Measurements from ENCODE around the gene ARMH3. TPM values are rescaled to one million over a fixed set of nuclear protein-coding genes. Genes with fewer than 3 reads are reported as not detected.

ARMH3 gene
- total and polyA plus RNA-seq, 3 donors from 2014 or later = 20.2 to 23.7 (median 21.6) TPM

DNA sequence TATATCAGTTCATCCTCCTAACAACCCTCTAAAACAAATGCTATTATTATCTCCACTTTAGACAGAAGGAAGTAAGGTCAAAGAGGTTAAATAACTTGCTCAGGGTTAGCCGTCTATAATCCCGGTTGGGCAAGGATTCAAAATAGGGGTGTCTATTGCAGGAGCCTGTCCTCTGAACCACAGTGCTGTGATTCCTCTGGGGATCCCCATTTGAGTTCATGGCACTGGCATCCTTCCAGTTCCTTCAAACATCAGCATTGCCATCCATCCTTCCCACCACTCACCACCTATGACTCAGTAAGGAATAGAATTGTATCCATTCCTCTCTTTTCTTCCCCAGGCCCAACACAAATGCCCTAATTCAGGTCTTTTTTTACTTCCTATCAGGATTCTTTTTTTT is 34.8 kb upstream of the ARMH3 start:
- no peaks in the 10 kb centered on the region for H3K36me3 ChIP-seq (ENCODE audit: low read depth, missing control alignments)
- H3K27ac ChIP-seq = no peak overlapping the region
- no peak for DNase-seq
- no peaks in the 10 kb centered on the region for H3K9me3 ChIP-seq
- no peaks in the 10 kb centered on the region for H3K4me1 ChIP-seq
- WGBS, 2 donors = 74 to 87% methylated on average over 2 of the region's 2 CpGs
- intact Hi-C loops (cut with DNase I; ENCODE audit: low total_unique reads) = no loop called here
- H3K4me3 ChIP-seq = no peak overlapping the region
- TF ChIP-seq, protein P1, sequence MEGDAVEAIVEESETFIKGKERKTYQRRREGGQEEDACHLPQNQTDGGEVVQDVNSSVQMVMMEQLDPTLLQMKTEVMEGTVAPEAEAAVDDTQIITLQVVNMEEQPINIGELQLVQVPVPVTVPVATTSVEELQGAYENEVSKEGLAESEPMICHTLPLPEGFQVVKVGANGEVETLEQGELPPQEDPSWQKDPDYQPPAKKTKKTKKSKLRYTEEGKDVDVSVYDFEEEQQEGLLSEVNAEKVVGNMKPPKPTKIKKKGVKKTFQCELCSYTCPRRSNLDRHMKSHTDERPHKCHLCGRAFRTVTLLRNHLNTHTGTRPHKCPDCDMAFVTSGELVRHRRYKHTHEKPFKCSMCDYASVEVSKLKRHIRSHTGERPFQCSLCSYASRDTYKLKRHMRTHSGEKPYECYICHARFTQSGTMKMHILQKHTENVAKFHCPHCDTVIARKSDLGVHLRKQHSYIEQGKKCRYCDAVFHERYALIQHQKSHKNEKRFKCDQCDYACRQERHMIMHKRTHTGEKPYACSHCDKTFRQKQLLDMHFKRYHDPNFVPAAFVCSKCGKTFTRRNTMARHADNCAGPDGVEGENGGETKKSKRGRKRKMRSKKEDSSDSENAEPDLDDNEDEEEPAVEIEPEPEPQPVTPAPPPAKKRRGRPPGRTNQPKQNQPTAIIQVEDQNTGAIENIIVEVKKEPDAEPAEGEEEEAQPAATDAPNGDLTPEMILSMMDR (IDR thresholded peaks at IDR 0.05) = no peak
- TF ChIP-seq POLR2A (IDR thresholded peaks at IDR 0.05) = no peak
- no peaks in the 10 kb centered on the region for H3K27me3 ChIP-seq

DNA sequence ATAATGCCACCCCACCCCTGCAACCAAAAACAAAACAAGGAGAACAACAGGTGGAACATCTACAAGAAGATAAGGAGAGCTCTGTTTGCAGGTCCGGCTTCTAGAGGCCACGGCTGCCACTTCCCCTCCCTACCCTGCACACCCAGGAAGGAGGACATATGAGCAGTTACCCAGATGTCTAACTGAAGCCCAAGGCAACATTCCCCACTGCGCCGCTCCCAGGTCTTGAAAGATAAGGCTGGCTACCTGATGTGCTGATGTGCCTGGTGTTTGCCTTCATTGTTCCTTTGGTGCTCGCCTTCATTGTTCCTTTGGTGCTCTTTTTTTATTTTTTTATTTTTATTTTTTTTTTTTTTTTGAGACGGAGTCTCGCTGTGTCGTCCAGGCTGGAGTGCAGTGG is 30.2 kb upstream of the ARMH3 start:
- Histone ChIP-seq H3K9me3 (no peaks in the 10 kb centered on the region), H3K27me3 (no peaks in the 10 kb centered on the region), H3K36me3 (ENCODE audit: low read depth, missing control alignments) (no peaks in the 10 kb centered on the region), H3K27ac (no peak overlapping the region), H3K4me1 (no peaks in the 10 kb centered on the region), H3K4me3 (no peak overlapping the region)
- TF ChIP-seq POLR2A (IDR thresholded peaks at IDR 0.05) = no peak
- TF ChIP-seq, protein P1 (IDR thresholded peaks at IDR 0.05) = no peak
- 96 to 97% methylated on average over 8 of the region's 8 CpGs for WGBS, 2 donors
- DNase-seq = no peak
- intact Hi-C loops (cut with DNase I; ENCODE audit: low total_unique reads) = no loop called here

DNA sequence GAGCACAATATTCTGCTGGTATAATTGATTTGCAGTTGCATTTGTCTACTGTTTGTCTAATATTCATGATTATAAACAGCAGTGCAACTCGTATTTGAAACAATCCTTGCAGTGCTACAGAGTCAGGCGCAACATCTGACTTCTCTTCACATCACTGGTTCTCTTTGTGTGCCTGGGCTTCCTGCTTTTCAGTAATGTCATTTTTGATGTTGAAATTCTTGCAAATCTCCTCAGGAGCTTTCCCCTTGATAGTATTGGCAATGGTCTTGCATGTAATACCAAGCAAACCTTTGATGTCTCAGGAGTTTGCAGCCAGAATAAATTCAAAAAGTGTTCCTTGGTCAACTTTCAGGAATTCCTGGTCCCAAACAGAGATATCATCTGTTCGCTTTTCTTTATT is 29.4 kb upstream of the ARMH3 start:
- TF ChIP-seq POLR2A (IDR thresholded peaks at IDR 0.05) = no peak
- TF ChIP-seq, protein P1 (IDR thresholded peaks at IDR 0.05) = no peak
- Histone ChIP-seq H3K4me3 (no peak overlapping the region), H3K27me3 (no peaks in the 10 kb centered on the region), H3K27ac (no peak overlapping the region), H3K36me3 (ENCODE audit: low read depth, missing control alignments) (no peaks in the 10 kb centered on the region), H3K9me3 (no peaks in the 10 kb centered on the region), H3K4me1 (no peaks in the 10 kb centered on the region)
- WGBS, 2 donors = 84 to 100% methylated on average over 3 of the region's 3 CpGs
- no peak for DNase-seq
- intact Hi-C loops (cut with DNase I; ENCODE audit: low total_unique reads) = no loop called here

DNA sequence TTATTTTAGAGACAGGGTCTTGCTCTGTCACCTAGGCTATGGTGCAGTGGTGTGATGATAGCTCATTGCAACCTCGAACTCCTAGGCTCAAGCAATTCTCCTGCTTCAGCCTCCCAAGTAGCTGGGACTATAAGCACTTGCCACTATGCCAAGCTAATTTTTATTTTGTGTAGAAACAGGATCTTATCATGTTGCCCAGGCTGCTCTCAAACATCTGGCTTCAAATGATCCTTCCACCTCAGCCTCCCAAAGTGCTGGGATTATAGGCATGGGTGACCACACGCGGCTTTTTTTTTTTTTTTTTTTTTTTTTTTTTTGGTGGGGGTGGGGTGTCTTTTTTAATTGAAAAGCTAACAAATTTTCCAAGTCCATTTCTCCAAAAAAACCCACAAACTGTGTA is 27.6 kb upstream of the ARMH3 start:
- H3K27ac ChIP-seq = no peak overlapping the region
- H3K36me3 ChIP-seq (ENCODE audit: low read depth, missing control alignments) = no peaks in the 10 kb centered on the region
- H3K9me3 ChIP-seq = no peaks in the 10 kb centered on the region
- WGBS, 2 donors = 92 to 98% methylated on average over 3 of the region's 3 CpGs
- intact Hi-C loops (cut with DNase I; ENCODE audit: low total_unique reads) = no loop called here
- TF ChIP-seq, protein P1 (IDR thresholded peaks at IDR 0.05) = no peak
- TF ChIP-seq POLR2A (IDR thresholded peaks at IDR 0.05) = no peak
- H3K4me1 ChIP-seq = no peaks in the 10 kb centered on the region
- no peak for DNase-seq
- H3K4me3 ChIP-seq = no peak overlapping the region
- H3K27me3 ChIP-seq = no peaks in the 10 kb centered on the region

DNA sequence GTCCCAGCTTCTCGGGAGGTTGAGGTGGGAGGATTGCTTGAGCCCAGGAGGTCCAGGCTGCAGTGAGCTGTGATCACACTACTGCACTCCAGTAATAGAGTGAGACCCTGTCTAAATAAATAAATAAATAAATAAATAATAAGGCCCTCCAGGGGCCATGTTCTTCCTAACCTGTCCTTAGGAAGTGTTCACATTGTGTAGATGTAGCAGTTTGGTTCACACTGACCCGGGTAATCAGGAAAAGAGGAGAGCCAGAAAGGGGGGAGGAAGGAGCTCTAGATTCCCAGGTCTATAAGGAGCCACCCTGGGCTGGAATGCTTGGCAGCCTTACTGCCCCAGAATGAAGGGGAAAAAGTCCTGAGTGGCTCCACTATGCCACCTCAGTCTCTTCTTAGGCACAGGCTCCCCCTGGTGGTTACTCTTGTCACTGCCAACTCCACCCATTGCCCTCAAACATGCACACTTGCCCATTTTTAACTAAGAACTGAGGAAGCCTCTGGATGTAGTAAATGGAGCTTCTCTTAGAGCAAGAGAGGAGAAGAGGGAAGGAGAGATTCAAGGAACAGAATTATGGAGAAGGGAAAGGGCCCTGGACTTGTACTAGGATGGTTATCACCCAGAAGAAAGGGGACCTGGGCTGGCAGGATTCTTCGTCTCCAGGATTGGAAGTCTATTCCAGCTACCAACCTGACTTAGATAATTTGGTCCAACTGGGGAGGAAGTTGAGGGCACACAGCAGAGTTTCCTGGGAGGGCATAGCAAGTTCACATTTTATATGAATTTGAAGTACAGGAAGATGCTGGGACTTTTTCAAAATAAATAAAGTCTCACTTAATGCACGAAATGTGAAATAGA is 16.9 kb upstream of the ARMH3 start:
- Histone ChIP-seq H3K9me3 (no peaks in the 10 kb centered on the region), H3K4me3 (no peak overlapping the region), H3K27ac (no peak overlapping the region), H3K36me3 (ENCODE audit: low read depth, missing control alignments) (no peaks in the 10 kb centered on the region), H3K27me3 (no peaks in the 10 kb centered on the region), H3K4me1 (no peaks in the 10 kb centered on the region)
- DNase-seq = peak; percentile 91
- no peak for TF ChIP-seq POLR2A (IDR thresholded peaks at IDR 0.05)
- TF ChIP-seq, protein P1 (IDR thresholded peaks at IDR 0.05) = peak; percentile 72 to 90 (median 87)
- intact Hi-C loops (cut with DNase I; ENCODE audit: low total_unique reads) = no loop called here
- WGBS, 2 donors = 83 to 88% methylated on average over 4 of the region's 4 CpGs

Data from testis (tissue), 3 donors.